Spleen (tissue), 7 donors: ENCODE results near the gene SPG7.
A peak's percentile ranks its signal among the peaks of the same experiment; 100 is the strongest.

ENCODE experiments used
- CTCF ChIP-seq, 11 experiments: fragments of 200-600 bp in 7 of 11; fragments of 450-650 bp in 4 of 11; sonication (generic) in 4 of 11; IDR thresholded peaks in 8 of 11; conservative IDR thresholded peaks in 3 of 11; 1 replicate in 7 of 11; 2 replicates in 4 of 11; pipeline versions ENCODE4 v1.4.0 to v1.8.0; 2016 to 2021; ENCODE audit warnings: antibody characterized with exemption in 11 of 11, inconsistent platforms in 4 of 11, mild to moderate bottlenecking in 1 of 11
- POLR2AphosphoS5 ChIP-seq, 3 donors: sonication (generic); formaldehyde crosslinking; IDR thresholded peaks; one replicate each; pipeline ENCODE4 v1.5.1; 2017; ENCODE audit warnings: antibody characterized with exemption in 3 of 3
- donor health status: DM: no; HTN: no; CAD: no; lungs with moderate emphysema.
- donor health status: DM: no; HTN: no; CAD: no.
- donor health status: DM: no; HTN: no; CAD: no.

GRCh38 chr16:89567656-89568594 is 59.7 kb downstream of the SPG7 start:
- no peak for TF ChIP-seq CTCF (IDR thresholded peaks at IDR 0.05 in 8 of 11, conservative IDR thresholded peaks at IDR 0.05 in 3 of 11)
- peak in 1 of 3 donors; percentile 46 for TF ChIP-seq POLR2AphosphoS5 (IDR thresholded peaks at IDR 0.05)
